Caco-2 (cell line): Measurements from ENCODE around the gene KCTD15. TPM values are rescaled to one million over a fixed set of nuclear protein-coding genes. Genes with fewer than 3 reads are reported as not detected.

Source experiments
- BruUV-seq: library from RNA; stranded (reverse); fragments of 400-500 nt; replicated peaks from 2 replicates; lab custom pipeline; 2021; lab: Mats Ljungman, UMichigan
- CTCF ChIA-PET: fragments of 300-600 bp; sonication (Branson Sonifier 250); formaldehyde crosslinking; loops from one replicate; lab custom pipeline; 2022; ENCODE audit warnings: antibody characterized with exemption; lab: Charles Lee
- POLR2A ChIA-PET: fragments of 300-600 bp; sonication (Branson Sonifier 250); formaldehyde crosslinking; loops from one replicate; lab custom pipeline; 2022; ENCODE audit warnings: antibody characterized with exemption; lab: Charles Lee
- DNase-seq, 2 experiments: peaks; one replicate each; pipeline versions ENCODE4 v3.0.0 to v3.0.0-alpha.2; 2020 to 2022
- H3K27me3 ChIP-seq: replicated peaks from 2 replicates; pipeline ENCODE4 v1.6.0; 2011; ENCODE audit warnings: low read length; ENCODE audit not compliant: control insufficient read depth, insufficient read depth
- H3K36me3 ChIP-seq: 2 replicates; pipeline ENCODE4 v1.5.1; 2011; ENCODE audit warnings: low read length; ENCODE audit not compliant: control insufficient read depth, insufficient read depth
- H3K4me1 ChIP-seq: fragments of 250-450 bp; sonication (Bioruptor Pico); 2 replicates; pipeline ENCODE4 v1.5.1; 2020; ENCODE audit warnings: mild to moderate bottlenecking
- H3K4me3 ChIP-seq: 2 replicates; pipeline ENCODE4 v1.5.1; 2011; ENCODE audit warnings: low read depth, mild to moderate bottlenecking, control low read depth, low read length
- H3K9me3 ChIP-seq: fragments of 250-450 bp; sonication (Bioruptor Pico); 2 replicates; pipeline ENCODE4 v1.5.1; 2020; ENCODE audit warnings: mild to moderate bottlenecking, moderate library complexity
- H3K27ac Mint-ChIP-seq: one replicate; pipeline ENCODE4 v1.8.0; 2022; ENCODE audit warnings: mixed read lengths; ENCODE audit not compliant: unreplicated experiment
- H3K27me3 Mint-ChIP-seq: one replicate; pipeline ENCODE4 v1.8.0; 2022; ENCODE audit warnings: mixed read lengths; ENCODE audit not compliant: insufficient read depth, unreplicated experiment
- H3K36me3 Mint-ChIP-seq: one replicate; pipeline ENCODE4 v1.8.0; 2022; ENCODE audit warnings: mild to moderate bottlenecking, mixed read lengths; ENCODE audit not compliant: insufficient read depth, unreplicated experiment
- H3K4me1 Mint-ChIP-seq: one replicate; pipeline ENCODE4 v1.8.0; 2022; ENCODE audit warnings: low read depth, mixed read lengths; ENCODE audit not compliant: unreplicated experiment
- H3K4me3 Mint-ChIP-seq: one replicate; pipeline ENCODE4 v1.8.0; 2022; ENCODE audit warnings: mild to moderate bottlenecking, moderate library complexity, mixed read lengths; ENCODE audit not compliant: unreplicated experiment
- H3K9me3 Mint-ChIP-seq: one replicate; pipeline ENCODE4 v1.8.0; 2022; ENCODE audit warnings: mixed read lengths; ENCODE audit not compliant: unreplicated experiment
- CTCF ChIP-seq, 2 experiments: fragments of 200-600 bp in 1 of 2; IDR thresholded peaks; 1 replicate in 1 of 2; 2 replicates in 1 of 2; pipeline versions ENCODE4 v1.5.1 to v1.8.0; 2011 to 2022; ENCODE audit warnings: antibody characterized with exemption in 1 of 2, control low read depth in 1 of 2, inconsistent platforms in 1 of 2, low read depth in 1 of 2, low read length in 1 of 2, mild to moderate bottlenecking in 1 of 2, moderate library complexity in 1 of 2; ENCODE audit not compliant: insufficient read depth in 1 of 2, severe bottlenecking in 1 of 2, unreplicated experiment in 1 of 2
- intact Hi-C: fragments of 100-400 bp; cut with micrococcal nuclease; formaldehyde crosslinking; loops from one replicate; pipeline ENCODE4 v1.10.0; 2022; ENCODE audit not compliant: unreplicated experiment
- total RNA-seq: library from RNA; stranded (reverse); gene quantifications from 2 replicates; pipeline ENCODE4 v1.2.3, GENCODE V29; 2022

Gene KCTD15
- total RNA-seq, 1 experiment from 2014 or later = 34.6 TPM

GRCh38 chr19:33812388-33813330, 16.0 kb downstream of the KCTD15 start:
- H3K36me3 Mint-ChIP-seq = peaks cover 9% of the 10 kb centered on the region
- no peaks in the 10 kb centered on the region for H3K36me3 ChIP-seq
- no peaks in the 10 kb centered on the region for H3K9me3 ChIP-seq
- POLR2A ChIA-PET = no interaction called here
- TF ChIP-seq CTCF (IDR thresholded peaks at IDR 0.05; ENCODE audit: insufficient read depth in 1 of 2, low read depth in 1 of 2, low read length in 1 of 2, severe bottlenecking in 1 of 2, unreplicated experiment in 1 of 2) = peak in 1 of 2 experiments; percentile 5
- no peaks in the 10 kb centered on the region for H3K4me1 Mint-ChIP-seq
- DNase-seq = no peak
- no peaks in the 10 kb centered on the region for H3K27me3 Mint-ChIP-seq
- H3K4me3 Mint-ChIP-seq = no peak overlapping the region
- no peak overlapping the region for H3K27ac Mint-ChIP-seq
- H3K9me3 Mint-ChIP-seq = no peaks in the 10 kb centered on the region
- no peak overlapping the region for H3K4me3 ChIP-seq
- CTCF ChIA-PET = interaction anchor here (0.6 kb wide), 1 partner anchor 226 kb away, joined by 3 read pairs; no protein-coding TSS in a partner anchor
- BruUV-seq = no TSS peak
- intact Hi-C loops = no loop called here
- H3K4me1 ChIP-seq = no peaks in the 10 kb centered on the region
- H3K27me3 ChIP-seq = no peaks in the 10 kb centered on the region

DNA sequence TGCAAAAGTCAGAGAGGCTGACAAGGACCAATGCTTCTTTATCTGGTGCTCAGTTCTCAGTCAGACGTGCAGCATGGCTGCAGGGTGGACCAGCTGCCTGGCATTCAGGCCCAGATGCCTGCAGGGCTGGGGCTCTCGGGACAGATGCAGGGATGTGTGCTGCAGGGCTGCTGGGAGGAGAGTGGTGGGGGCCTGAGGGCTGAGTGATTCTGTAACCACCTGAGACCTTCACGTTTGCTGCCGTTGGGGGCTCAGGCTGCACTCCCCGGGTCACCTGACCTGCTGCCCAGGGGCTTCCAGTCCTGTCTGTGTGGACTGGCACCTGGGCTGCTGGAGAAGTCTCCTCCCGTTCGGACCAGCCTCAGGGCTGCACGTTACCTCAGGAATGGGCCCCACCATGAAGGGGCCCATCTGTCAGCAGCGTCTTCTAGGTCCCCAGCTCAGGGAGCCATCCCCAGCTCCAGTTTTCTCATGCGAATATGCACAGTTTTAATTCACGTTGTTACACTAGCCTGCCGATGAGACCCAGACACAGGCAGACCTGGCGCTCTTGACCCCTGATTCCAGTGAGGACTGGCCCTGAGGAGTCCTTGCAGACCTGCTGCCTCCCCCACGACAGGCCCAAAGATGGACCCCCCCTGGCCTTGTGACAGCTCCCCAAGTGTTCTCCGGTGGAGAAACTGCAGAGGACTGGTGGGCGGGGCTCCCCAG, 16.9 kb downstream of the KCTD15 start:
- Histone ChIP-seq H3K4me1 (no peaks in the 10 kb centered on the region), H3K36me3 (no peaks in the 10 kb centered on the region), H3K4me3 (no peak overlapping the region), H3K27me3 (no peaks in the 10 kb centered on the region), H3K9me3 (no peaks in the 10 kb centered on the region)
- no TSS peak for BruUV-seq
- Mint-ChIP-seq H3K27me3 (no peaks in the 10 kb centered on the region), H3K9me3 (no peaks in the 10 kb centered on the region), H3K4me1 (no peaks in the 10 kb centered on the region), H3K4me3 (no peak overlapping the region), H3K27ac (no peak overlapping the region), H3K36me3 (peaks cover 9% of the 10 kb centered on the region)
- no peak for DNase-seq
- CTCF ChIA-PET = no interaction called here
- POLR2A ChIA-PET = no interaction called here
- intact Hi-C loops = no loop called here
- no peak for TF ChIP-seq CTCF (IDR thresholded peaks at IDR 0.05; ENCODE audit: insufficient read depth in 1 of 2, low read depth in 1 of 2, low read length in 1 of 2, severe bottlenecking in 1 of 2, unreplicated experiment in 1 of 2)
